ENCODE results near the gene KCND3.

DNA sequence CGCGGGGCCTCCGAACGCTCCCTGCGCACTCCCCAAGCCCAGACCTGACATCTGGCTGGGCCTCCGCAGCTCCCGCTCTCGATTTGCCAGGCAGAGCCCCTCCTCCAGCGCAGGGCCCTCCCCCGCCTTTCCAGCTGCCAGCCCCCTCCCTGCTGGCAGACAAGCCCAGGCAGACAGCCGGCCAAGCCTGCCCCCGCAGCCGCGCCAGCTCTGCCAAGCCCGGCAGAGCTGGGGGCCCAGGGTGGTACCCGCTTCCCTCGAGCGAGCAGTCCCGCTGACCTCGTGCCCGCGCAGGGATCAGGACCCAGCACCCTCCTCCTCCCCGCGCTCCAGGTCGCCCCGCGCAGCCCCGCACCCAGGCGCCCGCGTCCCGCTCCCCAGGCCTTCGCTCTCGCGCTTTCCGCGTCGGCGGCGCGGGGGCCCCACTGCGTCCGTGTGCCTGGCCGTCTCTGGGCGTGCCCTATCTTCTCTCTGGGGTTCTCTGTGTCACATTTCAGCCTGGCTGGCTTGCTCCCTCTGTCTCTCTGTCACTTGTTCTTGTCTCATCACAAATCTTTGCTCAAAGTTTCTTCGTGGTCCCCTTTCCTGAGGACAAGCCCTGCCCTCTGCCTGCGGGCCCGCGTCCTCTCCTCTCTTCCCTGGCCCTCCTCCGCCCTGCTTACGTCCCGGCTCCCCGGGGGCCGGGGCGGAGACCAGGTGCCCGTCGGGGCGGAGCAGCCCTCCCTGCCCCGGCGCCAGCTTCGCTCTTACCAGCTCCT is 250.9 kb downstream of the KCND3 start:
- TF ChIP-seq CTCF (IDR thresholded peaks at IDR 0.05) = no peak
- no peak for TF ChIP-seq POLR2A (IDR thresholded peaks at IDR 0.05)

Measured in Peyer's patch (tissue), 4 donors.